Mesenchymal stem cell (in vitro differentiated cells and primary cell): ENCODE measurements around the gene EPB41.
"Not testable (repeated sequence)": the region's sequence is repeated elsewhere in the genome, so short reads cannot be mapped to it uniquely, and the experiment has no call there.

Experiments
- DNase-seq: peaks from one replicate; pipeline ENCODE4 v3.0.0-alpha.2; 2013
- H2AFZ ChIP-seq: one replicate; pipeline ENCODE4 v1.6.1; 2013; ENCODE audit warnings: low read depth, mild to moderate bottlenecking, control low read depth, inconsistent platforms, low read length, moderate library complexity
- H2AK5ac ChIP-seq: 2 replicates; pipeline ENCODE4 v1.6.1; 2013; ENCODE audit warnings: low read length, moderate library complexity, mild to moderate bottlenecking, inconsistent platforms; ENCODE audit not compliant: severe bottlenecking
- H2BK120ac ChIP-seq: one replicate; pipeline ENCODE4 v1.6.1; 2013; ENCODE audit warnings: low read depth, mild to moderate bottlenecking, inconsistent platforms, low read length, moderate library complexity
- H2BK12ac ChIP-seq, 2 experiments: one replicate each; pipeline ENCODE4 v1.6.1; 2013; ENCODE audit warnings: inconsistent platforms in 2 of 2, low read length in 2 of 2, mild to moderate bottlenecking in 2 of 2, moderate library complexity in 2 of 2, control low read depth in 1 of 2
- H2BK15ac ChIP-seq: one replicate; pipeline ENCODE4 v1.6.1; 2013; ENCODE audit warnings: mild to moderate bottlenecking, low read depth, inconsistent platforms; ENCODE audit not compliant: poor library complexity, severe bottlenecking
- H2BK5ac ChIP-seq: 2 replicates; pipeline ENCODE4 v1.6.1; 2013; ENCODE audit warnings: low read depth, mild to moderate bottlenecking, low read length, control low read depth, inconsistent platforms; ENCODE audit not compliant: poor library complexity, severe bottlenecking
- H3K14ac ChIP-seq, 2 experiments: one replicate each; pipeline ENCODE4 v1.6.1; 2013; ENCODE audit warnings: inconsistent platforms in 2 of 2, low read length in 2 of 2, control low read depth in 1 of 2, mild to moderate bottlenecking in 1 of 2, moderate library complexity in 1 of 2
- H3K18ac ChIP-seq, 2 experiments: one replicate each; pipeline ENCODE4 v1.6.1; 2013; ENCODE audit warnings: inconsistent platforms in 2 of 2, low read length in 2 of 2, control low read depth in 1 of 2, low read depth in 1 of 2, mild to moderate bottlenecking in 1 of 2
- H3K23ac ChIP-seq, 2 experiments: one replicate each; pipeline ENCODE4 v1.6.1; 2013; ENCODE audit warnings: inconsistent platforms in 2 of 2, low read length in 2 of 2, mild to moderate bottlenecking in 2 of 2, moderate library complexity in 2 of 2, control low read depth in 1 of 2
- H3K27ac ChIP-seq: 2 replicates; pipeline ENCODE4 v1.5.1; 2013; ENCODE audit warnings: mild to moderate bottlenecking, moderate library complexity, low read length, control low read depth, inconsistent platforms; ENCODE audit not compliant: poor library complexity, severe bottlenecking
- H3K27me3 ChIP-seq, 2 experiments: 2 replicates each; pipeline versions ENCODE4 v1.6.1 to v1.7.0; 2013; ENCODE audit warnings: low read length in 2 of 2, mild to moderate bottlenecking in 2 of 2, moderate library complexity in 2 of 2, control low read depth in 1 of 2, inconsistent platforms in 1 of 2; ENCODE audit not compliant: control insufficient read depth in 1 of 2, insufficient read depth in 1 of 2
- H3K36me3 ChIP-seq, 2 experiments: 2 replicates each; pipeline versions ENCODE4 v1.6.1 to v1.7.0; 2013; ENCODE audit warnings: low read length in 2 of 2, control low read depth in 1 of 2, inconsistent platforms in 1 of 2, low read depth in 1 of 2, mild to moderate bottlenecking in 1 of 2; ENCODE audit not compliant: insufficient read depth in 2 of 2, control insufficient read depth in 1 of 2
- H3K4ac ChIP-seq, 2 experiments: one replicate each; pipeline ENCODE4 v1.6.1; 2013; ENCODE audit warnings: inconsistent platforms in 2 of 2, low read length in 2 of 2, mild to moderate bottlenecking in 2 of 2, moderate library complexity in 2 of 2, control low read depth in 1 of 2, low read depth in 1 of 2
- H3K4me1 ChIP-seq: 2 replicates; pipeline ENCODE4 v1.6.1; 2013; ENCODE audit warnings: low read depth, low read length, control low read depth; ENCODE audit not compliant: control insufficient read depth, insufficient read depth
- H3K4me2 ChIP-seq: 2 replicates; pipeline ENCODE4 v1.6.1; 2013; ENCODE audit warnings: low read length, mild to moderate bottlenecking, inconsistent platforms; ENCODE audit not compliant: poor library complexity, severe bottlenecking
- H3K4me3 ChIP-seq, 2 experiments: 2 replicates each; pipeline versions ENCODE4 v1.5.1 to v1.7.0; 2013; ENCODE audit warnings: low read length in 2 of 2, mild to moderate bottlenecking in 2 of 2, control low read depth in 1 of 2, low read depth in 1 of 2; ENCODE audit not compliant: insufficient read depth in 1 of 2
- H3K79me1 ChIP-seq: replicated peaks from 2 replicates; pipeline ENCODE4 v1.6.1; 2013; ENCODE audit warnings: mild to moderate bottlenecking, control low read depth, low read length, inconsistent platforms; ENCODE audit not compliant: poor library complexity, severe bottlenecking
- H3K9ac ChIP-seq: 2 replicates; pipeline ENCODE4 v1.7.0; 2013; ENCODE audit warnings: mild to moderate bottlenecking, low read length, moderate library complexity
- H3K9me3 ChIP-seq: 2 replicates; pipeline ENCODE4 v1.7.0; 2013; ENCODE audit warnings: mild to moderate bottlenecking, low read length; ENCODE audit not compliant: control insufficient read depth
- H4K8ac ChIP-seq: one replicate; pipeline ENCODE4 v1.6.1; 2013; ENCODE audit warnings: inconsistent platforms, mild to moderate bottlenecking, low read length, moderate library complexity
- H4K91ac ChIP-seq: one replicate; pipeline ENCODE4 v1.6.1; 2013; ENCODE audit warnings: mild to moderate bottlenecking, low read length, inconsistent platforms
- WGBS: methylation state at CpG from one replicate; pipeline ENCODE4 v1.1.7; 2013; ENCODE audit warnings: mixed read lengths; 5-methylcytosine and 5-hydroxymethylcytosine counted together

The EPB41 gene

GRCh38 chr1:28936528-28936927 lies 22.2 kb downstream of the EPB41 start:
- Histone ChIP-seq H3K23ac (no peak overlapping the region), H4K8ac (no peak overlapping the region), H3K9me3 (no peaks in the 10 kb centered on the region), H3K4me2 (no peak overlapping the region), H3K4ac (no peak overlapping the region), H3K4me3 (no peak overlapping the region), H2AK5ac (no peak overlapping the region), H3K14ac (no peak overlapping the region), H3K79me1 (peaks cover 5% of the 10 kb centered on the region), H2AFZ (no peak overlapping the region), H2BK5ac (no peak overlapping the region), H2BK120ac (no peak overlapping the region), H2BK12ac (no peak overlapping the region), H3K4me1 (no peaks in the 10 kb centered on the region), H3K18ac (no peak overlapping the region), H4K91ac (no peak overlapping the region), H3K27ac (no peak overlapping the region), H3K27me3 (no peaks in the 10 kb centered on the region), H3K36me3 (peaks cover 0 to 3% of the 10 kb centered on the region in 2 experiments), H3K9ac (no peak overlapping the region), H2BK15ac (no peak overlapping the region)
- no peak for DNase-seq

GRCh38 chr1:28943581-28943980 lies 29.2 kb downstream of the EPB41 start:
- H3K27me3 ChIP-seq, H2BK120ac ChIP-seq, H3K4me1 ChIP-seq, DNase-seq, H3K9ac ChIP-seq, H2BK15ac ChIP-seq, H3K18ac ChIP-seq, H3K79me1 ChIP-seq, H2BK5ac ChIP-seq, H3K4me3 ChIP-seq, H2BK12ac ChIP-seq, H3K4ac ChIP-seq, H3K9me3 ChIP-seq, H3K23ac ChIP-seq, H4K91ac ChIP-seq, H3K36me3 ChIP-seq, H3K27ac ChIP-seq, H3K4me2 ChIP-seq, H3K14ac ChIP-seq, H2AFZ ChIP-seq, H4K8ac ChIP-seq, H2AK5ac ChIP-seq: not testable (repeated sequence)
- WGBS, result 100% methylated on average over 1 of the region's 3 CpGs

GRCh38 chr1:28950006-28950405 lies 35.6 kb downstream of the EPB41 start:
- Histone ChIP-seq H3K9ac (no peak overlapping the region), H2AFZ (no peak overlapping the region), H2BK15ac (no peak overlapping the region), H2AK5ac (no peak overlapping the region), H3K4ac (no peak overlapping the region), H3K14ac (no peak overlapping the region), H4K8ac (no peak overlapping the region), H3K9me3 (no peaks in the 10 kb centered on the region), H3K27me3 (no peaks in the 10 kb centered on the region), H3K23ac (no peak overlapping the region), H3K27ac (no peak overlapping the region), H3K4me3 (no peak overlapping the region), H3K4me2 (no peak overlapping the region), H3K4me1 (no peaks in the 10 kb centered on the region), H3K79me1 (peaks cover 1% of the 10 kb centered on the region), H3K18ac (no peak overlapping the region), H3K36me3 (no peaks in the 10 kb centered on the region), H2BK12ac (no peak overlapping the region), H2BK120ac (no peak overlapping the region), H4K91ac (no peak overlapping the region), H2BK5ac (no peak overlapping the region)
- WGBS, result no CpG with 5 or more reads among the region's 1 CpG
- DNase-seq, result no peak

- Histone ChIP-seq H2BK5ac (no peak overlapping the region), H3K4me3 (no peak overlapping the region), H4K8ac (no peak overlapping the region), H2AFZ (no peak overlapping the region), H3K27ac (no peak overlapping the region), H3K18ac (no peak overlapping the region), H3K23ac (no peak overlapping the region), H3K27me3 (no peaks in the 10 kb centered on the region), H3K79me1 (peaks cover 1% of the 10 kb centered on the region), H3K9me3 (no peaks in the 10 kb centered on the region), H3K14ac (no peak overlapping the region), H3K9ac (no peak overlapping the region), H3K4ac (no peak overlapping the region), H4K91ac (no peak overlapping the region), H3K36me3 (no peaks in the 10 kb centered on the region), H3K4me2 (no peak overlapping the region), H2BK120ac (no peak overlapping the region), H2BK15ac (no peak overlapping the region), H2BK12ac (no peak overlapping the region), H3K4me1 (no peaks in the 10 kb centered on the region), H2AK5ac (no peak overlapping the region)
- no peak for DNase-seq
Measured at GRCh38 chr1:28950449-28950848, 36.1 kb downstream of the EPB41 start.
